NB4 (cell line): Measurements from ENCODE around the gene BMP7.

Experiments used
- POLR2A ChIP-seq: IDR thresholded peaks from 2 replicates; pipeline ENCODE4 v1.6.1; 2011; ENCODE audit warnings: mild to moderate bottlenecking; ENCODE audit not compliant: insufficient read length; ENCODE audit errors: extremely low read depth
- TF ChIP-seq, protein P1 (sequence below): IDR thresholded peaks from one replicate; pipeline ENCODE4 v1.5.1; 2012; ENCODE audit warnings: low read depth, low read length
- TF ChIP-seq, protein P2 (sequence below): IDR thresholded peaks from 2 replicates; pipeline ENCODE4 v1.6.1; 2011; ENCODE audit warnings: low read depth, low read length

DNA sequence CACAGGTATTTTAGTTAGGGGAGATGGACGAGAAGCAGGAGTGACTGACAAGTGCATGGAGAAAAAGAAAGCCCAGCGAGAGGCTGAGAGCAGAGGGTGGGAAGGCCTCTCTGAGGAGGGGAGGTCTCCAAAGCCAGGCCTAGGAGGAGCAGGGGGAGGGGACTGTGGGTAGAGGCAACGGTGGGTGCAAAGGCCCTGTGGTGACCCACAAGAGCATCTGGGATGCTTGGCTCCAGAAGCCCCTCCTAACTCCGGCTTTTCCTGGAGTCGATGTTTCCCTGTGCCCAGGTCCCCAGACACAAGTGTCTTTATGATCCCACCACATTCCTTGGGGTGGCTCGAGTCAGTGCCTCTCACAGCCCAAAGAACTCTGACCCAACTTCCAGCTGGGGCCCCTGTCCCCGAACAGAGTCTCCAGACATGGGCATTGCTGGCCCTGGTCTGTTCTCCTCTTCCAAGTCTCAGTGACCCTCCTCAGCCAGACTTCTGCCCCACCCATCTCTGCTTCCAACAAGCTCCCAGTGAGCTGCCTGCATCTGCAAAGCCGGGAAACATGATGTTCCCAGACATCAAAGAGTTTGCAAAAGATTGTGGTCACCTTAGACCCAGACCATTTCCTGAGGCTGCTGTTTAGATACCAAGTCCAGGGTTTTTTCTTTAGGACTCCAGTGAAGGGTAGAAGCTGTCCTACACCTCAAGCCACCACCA is 11.1 kb upstream of the BMP7 start:
- TF ChIP-seq, protein P1, sequence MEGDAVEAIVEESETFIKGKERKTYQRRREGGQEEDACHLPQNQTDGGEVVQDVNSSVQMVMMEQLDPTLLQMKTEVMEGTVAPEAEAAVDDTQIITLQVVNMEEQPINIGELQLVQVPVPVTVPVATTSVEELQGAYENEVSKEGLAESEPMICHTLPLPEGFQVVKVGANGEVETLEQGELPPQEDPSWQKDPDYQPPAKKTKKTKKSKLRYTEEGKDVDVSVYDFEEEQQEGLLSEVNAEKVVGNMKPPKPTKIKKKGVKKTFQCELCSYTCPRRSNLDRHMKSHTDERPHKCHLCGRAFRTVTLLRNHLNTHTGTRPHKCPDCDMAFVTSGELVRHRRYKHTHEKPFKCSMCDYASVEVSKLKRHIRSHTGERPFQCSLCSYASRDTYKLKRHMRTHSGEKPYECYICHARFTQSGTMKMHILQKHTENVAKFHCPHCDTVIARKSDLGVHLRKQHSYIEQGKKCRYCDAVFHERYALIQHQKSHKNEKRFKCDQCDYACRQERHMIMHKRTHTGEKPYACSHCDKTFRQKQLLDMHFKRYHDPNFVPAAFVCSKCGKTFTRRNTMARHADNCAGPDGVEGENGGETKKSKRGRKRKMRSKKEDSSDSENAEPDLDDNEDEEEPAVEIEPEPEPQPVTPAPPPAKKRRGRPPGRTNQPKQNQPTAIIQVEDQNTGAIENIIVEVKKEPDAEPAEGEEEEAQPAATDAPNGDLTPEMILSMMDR = no peak
- no peak for TF ChIP-seq POLR2A
- TF ChIP-seq, protein P2, sequence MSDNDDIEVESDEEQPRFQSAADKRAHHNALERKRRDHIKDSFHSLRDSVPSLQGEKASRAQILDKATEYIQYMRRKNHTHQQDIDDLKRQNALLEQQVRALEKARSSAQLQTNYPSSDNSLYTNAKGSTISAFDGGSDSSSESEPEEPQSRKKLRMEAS = no peak
